ACC112 (cell line): Measurements from ENCODE around the gene INHBC.

ENCODE experiments used
- H2AFZ ChIP-seq: fragments of 200-600 bp; sonication (generic); one replicate; pipeline ENCODE4 v1.6.0; 2017; ENCODE audit warnings: antibody characterized with exemption, low read length; ENCODE audit not compliant: unreplicated experiment
- H3K27ac ChIP-seq: fragments of 200-600 bp; sonication (generic); 2 replicates; pipeline ENCODE4 v1.5.1; 2014; ENCODE audit warnings: low read depth, mild to moderate bottlenecking, antibody characterized with exemption, low read length, moderate library complexity
- H3K27me3 ChIP-seq: fragments of 200-600 bp; sonication (generic); 2 replicates; pipeline ENCODE4 v1.6.1; 2014; ENCODE audit warnings: mild to moderate bottlenecking, antibody characterized with exemption, low read length, moderate library complexity, mixed read lengths; ENCODE audit not compliant: insufficient read depth
- H3K36me3 ChIP-seq: fragments of 200-600 bp; sonication (generic); 2 replicates; pipeline ENCODE4 v1.6.1; 2016; ENCODE audit warnings: mild to moderate bottlenecking, antibody characterized with exemption, low read length, moderate library complexity, mixed read lengths; ENCODE audit not compliant: insufficient read depth
- H3K4me1 ChIP-seq: fragments of 200-600 bp; sonication (generic); one replicate; pipeline ENCODE4 v1.6.1; 2016; ENCODE audit warnings: low read length, mixed read lengths; ENCODE audit not compliant: insufficient read depth, unreplicated experiment, control insufficient read depth
- H3K4me3 ChIP-seq: fragments of 200-600 bp; sonication (generic); 2 replicates; pipeline ENCODE4 v1.5.1; 2014; ENCODE audit warnings: mild to moderate bottlenecking, low read depth, low read length
- H3K79me2 ChIP-seq: fragments of 200-600 bp; sonication (generic); one replicate; pipeline ENCODE4 v1.6.0; 2016; ENCODE audit warnings: low read length; ENCODE audit not compliant: control insufficient read depth, unreplicated experiment, insufficient read depth

INHBC gene

GRCh38 chr12:57498571-57498970 is 64.0 kb downstream of the INHBC start:
- H3K79me2 ChIP-seq, result no peaks in the 10 kb centered on the region

GRCh38 chr12:57500213-57500612 is 65.6 kb downstream of the INHBC start:
- Histone ChIP-seq H3K4me3 (no peak overlapping the region), H3K27ac (no peak overlapping the region), H3K36me3 (peaks cover 39% of the 10 kb centered on the region), H3K4me1 (no peaks in the 10 kb centered on the region), H2AFZ (no peak overlapping the region), H3K79me2 (no peaks in the 10 kb centered on the region), H3K27me3 (no peaks in the 10 kb centered on the region)

More at GRCh38 chr12:57498571-57498970, 64.0 kb downstream of the INHBC start:
- Histone ChIP-seq H3K4me1 (no peaks in the 10 kb centered on the region), H3K36me3 (peaks cover 34% of the 10 kb centered on the region), H2AFZ (no peak overlapping the region), H3K4me3 (no peak overlapping the region), H3K27me3 (no peaks in the 10 kb centered on the region), H3K27ac (no peak overlapping the region)
